HCT116 (cell line): ENCODE measurements around the gene SFXN5. TPM values are rescaled to one million over a fixed set of nuclear protein-coding genes. Genes with fewer than 3 reads are reported as not detected.

Experiments used
- ATAC-seq: fragments of 200-7000 bp; cut with Tn5 transposase; 2 replicates; pipeline ENCODE4 v1.9.1; 2020; ENCODE audit warnings: mild to moderate bottlenecking, moderate library complexity
- BruUV-seq: library from RNA; stranded (reverse); fragments of 400-500 nt; replicated peaks from 2 replicates; lab custom pipeline; 2021; lab: Mats Ljungman, UMichigan
- CTCF ChIA-PET: fragments of 300-600 bp; sonication (Branson Sonifier 250); formaldehyde crosslinking; loops from one replicate; lab custom pipeline; 2021; ENCODE audit warnings: antibody characterized with exemption; lab: Charles Lee
- POLR2A ChIA-PET: fragments of 300-600, 350-600 bp; sonication (Branson Sonifier 250); formaldehyde crosslinking; loops from one replicate; lab custom pipeline; 2021; ENCODE audit warnings: antibody characterized with exemption; lab: Charles Lee
- RAD21 ChIA-PET, 2 experiments: fragments of 300-600 bp; sonication (Branson Sonifier 250); formaldehyde crosslinking; loops; one replicate each; lab custom pipeline; 2023; ENCODE audit warnings: low total read pairs in 2 of 2; ENCODE audit not compliant: uncharacterized antibody in 2 of 2, unreplicated experiment in 2 of 2, low non-redundant PET in 1 of 2; lab: Charles Lee
- DNase-seq: peaks from one replicate; pipeline ENCODE4 v3.0.0-alpha.2; 2010; ENCODE audit warnings: low read depth, low spot score
- H2AFZ ChIP-seq: fragments of 200-600 bp; shearing (Covaris generic), sonication (generic); 2 replicates; pipeline ENCODE4 v1.6.1; 2017; ENCODE audit warnings: low read depth, mixed run types, mixed read lengths, antibody characterized with exemption, low read length; ENCODE audit not compliant: poor library complexity, severe bottlenecking
- H3K27ac ChIP-seq: 2 replicates; pipeline ENCODE4 v1.5.1; 2012; ENCODE audit warnings: low read depth, low read length
- H3K27me3 ChIP-seq: fragments of 200-600 bp; sonication (generic); 2 replicates; pipeline ENCODE4 v1.6.1; 2016; ENCODE audit warnings: mixed run types, low read length, mixed read lengths; ENCODE audit not compliant: insufficient read depth
- H3K36me3 ChIP-seq, 2 experiments: fragments of 200-500 bp in 1 of 2; fragments of 200-600 bp in 1 of 2; sonication (Bioruptor generic) in 1 of 2; sonication (generic) in 1 of 2; 2 replicates each; pipeline versions ENCODE4 v1.5.1 to v1.6.1; 2014 to 2016; ENCODE audit warnings: low read length in 2 of 2, inconsistent platforms in 1 of 2, mixed read lengths in 1 of 2, mixed run types in 1 of 2; ENCODE audit not compliant: insufficient read depth in 2 of 2, control insufficient read depth in 1 of 2
- H3K4me1 ChIP-seq, 2 experiments: fragments of 200-600 bp in 1 of 2; sonication (generic) in 1 of 2; 2 replicates each; pipeline versions ENCODE4 v1.5.1 to v1.6.1; 2012 to 2017; ENCODE audit warnings: low read length in 2 of 2, inconsistent platforms in 1 of 2, mild to moderate bottlenecking in 1 of 2, mixed read lengths in 1 of 2, mixed run types in 1 of 2, moderate library complexity in 1 of 2; ENCODE audit not compliant: insufficient read depth in 2 of 2, control insufficient read depth in 1 of 2
- H3K4me2 ChIP-seq: fragments of 200-600 bp; sonication (generic); 2 replicates; pipeline ENCODE4 v1.6.1; 2017; ENCODE audit warnings: mixed run types, low read length, mixed read lengths
- H3K4me3 ChIP-seq, 2 experiments: fragments of 200-600 bp in 1 of 2; sonication (generic) in 1 of 2; replicated peaks in 1 of 2; 2 replicates each; pipeline ENCODE4 v1.5.1; 2011 to 2016; ENCODE audit warnings: low read length in 2 of 2, control low read depth in 1 of 2, low read depth in 1 of 2, mild to moderate bottlenecking in 1 of 2, mixed read lengths in 1 of 2, mixed run types in 1 of 2
- H3K79me2 ChIP-seq: fragments of 200-600 bp; sonication (generic); 2 replicates; pipeline ENCODE4 v1.6.1; 2017; ENCODE audit warnings: mild to moderate bottlenecking, mixed run types, low read length, moderate library complexity, mixed read lengths; ENCODE audit not compliant: insufficient read depth
- H3K9ac ChIP-seq: fragments of 200-600 bp; sonication (generic); 2 replicates; pipeline ENCODE4 v1.6.1; 2016; ENCODE audit warnings: low read length, mixed read lengths
- H3K9me2 ChIP-seq: fragments of 200-600 bp; sonication (generic), shearing (Covaris generic); 2 replicates; pipeline ENCODE4 v1.6.1; 2017; ENCODE audit warnings: mixed run types, mild to moderate bottlenecking, moderate library complexity; ENCODE audit not compliant: insufficient read depth
- H3K9me3 ChIP-seq, 2 experiments: fragments of 200-500 bp in 1 of 2; fragments of 200-600 bp in 1 of 2; sonication (Bioruptor generic) in 1 of 2; sonication (generic) in 1 of 2; 2 replicates each; pipeline ENCODE4 v1.6.1; 2014 to 2017; ENCODE audit warnings: low read length in 2 of 2, mixed read lengths in 2 of 2, inconsistent platforms in 1 of 2, low read depth in 1 of 2, mild to moderate bottlenecking in 1 of 2, mixed run types in 1 of 2, moderate library complexity in 1 of 2; ENCODE audit not compliant: control insufficient read depth in 1 of 2, insufficient read depth in 1 of 2
- H4K20me1 ChIP-seq: fragments of 200-600 bp; sonication (generic), shearing (Covaris generic); 2 replicates; pipeline ENCODE4 v1.6.1; 2017; ENCODE audit warnings: mixed run types, mild to moderate bottlenecking, moderate library complexity; ENCODE audit not compliant: insufficient read depth
- CEBPB ChIP-seq: IDR thresholded peaks from 2 replicates; pipeline ENCODE4 v1.6.1; 2012; ENCODE audit warnings: low read depth
- ELF1 ChIP-seq: IDR thresholded peaks from 2 replicates; pipeline ENCODE4 v1.6.1; 2012; ENCODE audit warnings: low read depth, borderline replicate concordance
- EZH2 ChIP-seq: fragments of 200-600 bp; sonication (generic); IDR thresholded peaks from 2 replicates; pipeline ENCODE4 v1.6.1; 2017; ENCODE audit warnings: antibody characterized with exemption, mixed run types
- EZH2phosphoT487 ChIP-seq: fragments of 200-600 bp; IDR thresholded peaks from 2 replicates; pipeline ENCODE4 v1.6.1; 2018; ENCODE audit warnings: antibody characterized with exemption, borderline replicate concordance
- FOSL1 ChIP-seq: IDR thresholded peaks from 2 replicates; pipeline ENCODE4 v1.6.1; 2012; ENCODE audit warnings: low read depth
- JUND ChIP-seq: IDR thresholded peaks from 2 replicates; pipeline ENCODE4 v1.6.1; 2012
- POLR2AphosphoS5 ChIP-seq: IDR thresholded peaks from 2 replicates; pipeline ENCODE4 v1.6.1; 2011; ENCODE audit warnings: mild to moderate bottlenecking, low read depth, low read length, moderate library complexity
- SP1 ChIP-seq: IDR thresholded peaks from 2 replicates; pipeline ENCODE4 v1.6.1; 2012; ENCODE audit warnings: low read depth
- TCF7L2 ChIP-seq: IDR thresholded peaks from 2 replicates; pipeline ENCODE4 v1.7.0; 2011; ENCODE audit warnings: borderline replicate concordance, inconsistent platforms; ENCODE audit not compliant: insufficient read depth, insufficient read length; ENCODE audit errors: extremely low read depth
- YY1 ChIP-seq: IDR thresholded peaks from 2 replicates; pipeline ENCODE4 v1.6.1; 2011; ENCODE audit warnings: low read length, low read depth, moderate library complexity, mild to moderate bottlenecking; ENCODE audit not compliant: insufficient replicate concordance; ENCODE audit errors: extremely low read depth
- ZFX ChIP-seq: fragments of 450-650 bp; IDR thresholded peaks from 2 replicates; pipeline ENCODE4 v1.6.1; 2017
- intact Hi-C: fragments of 100-400 bp; cut with micrococcal nuclease; formaldehyde crosslinking; loops from 2 replicates; pipeline ENCODE4 v1.10.0; 2022
- total RNA-seq: library from RNA; stranded (reverse); gene quantifications from one replicate; pipeline ENCODE4 v1.2.1, GENCODE V29; 2021; ENCODE audit not compliant: unreplicated experiment
- TF ChIP-seq, protein P1 (sequence below): IDR thresholded peaks from 2 replicates; pipeline ENCODE4 v1.6.1; 2012; ENCODE audit warnings: low read depth
- TF ChIP-seq, protein P2 (sequence below): IDR thresholded peaks from 2 replicates; pipeline ENCODE4 v1.6.1; 2012

Gene SFXN5
- total RNA-seq, 1 experiment from 2014 or later: 10.0 TPM

- TF ChIP-seq, protein P1, sequence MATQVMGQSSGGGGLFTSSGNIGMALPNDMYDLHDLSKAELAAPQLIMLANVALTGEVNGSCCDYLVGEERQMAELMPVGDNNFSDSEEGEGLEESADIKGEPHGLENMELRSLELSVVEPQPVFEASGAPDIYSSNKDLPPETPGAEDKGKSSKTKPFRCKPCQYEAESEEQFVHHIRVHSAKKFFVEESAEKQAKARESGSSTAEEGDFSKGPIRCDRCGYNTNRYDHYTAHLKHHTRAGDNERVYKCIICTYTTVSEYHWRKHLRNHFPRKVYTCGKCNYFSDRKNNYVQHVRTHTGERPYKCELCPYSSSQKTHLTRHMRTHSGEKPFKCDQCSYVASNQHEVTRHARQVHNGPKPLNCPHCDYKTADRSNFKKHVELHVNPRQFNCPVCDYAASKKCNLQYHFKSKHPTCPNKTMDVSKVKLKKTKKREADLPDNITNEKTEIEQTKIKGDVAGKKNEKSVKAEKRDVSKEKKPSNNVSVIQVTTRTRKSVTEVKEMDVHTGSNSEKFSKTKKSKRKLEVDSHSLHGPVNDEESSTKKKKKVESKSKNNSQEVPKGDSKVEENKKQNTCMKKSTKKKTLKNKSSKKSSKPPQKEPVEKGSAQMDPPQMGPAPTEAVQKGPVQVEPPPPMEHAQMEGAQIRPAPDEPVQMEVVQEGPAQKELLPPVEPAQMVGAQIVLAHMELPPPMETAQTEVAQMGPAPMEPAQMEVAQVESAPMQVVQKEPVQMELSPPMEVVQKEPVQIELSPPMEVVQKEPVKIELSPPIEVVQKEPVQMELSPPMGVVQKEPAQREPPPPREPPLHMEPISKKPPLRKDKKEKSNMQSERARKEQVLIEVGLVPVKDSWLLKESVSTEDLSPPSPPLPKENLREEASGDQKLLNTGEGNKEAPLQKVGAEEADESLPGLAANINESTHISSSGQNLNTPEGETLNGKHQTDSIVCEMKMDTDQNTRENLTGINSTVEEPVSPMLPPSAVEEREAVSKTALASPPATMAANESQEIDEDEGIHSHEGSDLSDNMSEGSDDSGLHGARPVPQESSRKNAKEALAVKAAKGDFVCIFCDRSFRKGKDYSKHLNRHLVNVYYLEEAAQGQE: no peak
- TF ChIP-seq CEBPB: no peak
- no peak for TF ChIP-seq ZFX
- no peak for ATAC-seq
- DNase-seq: no peak
- Histone ChIP-seq H3K9me2 (no peaks in the 10 kb centered on the region), H3K36me3 (no peaks in the 10 kb centered on the region), H3K27me3 (peaks cover 15% of the 10 kb centered on the region; the same call in 1 of the 2 replicates), H3K9ac (peak overlapping the region; percentile 45), H2AFZ (peak overlapping the region; percentile 45), H3K4me2 (peak overlapping the region; percentile 77), H3K4me1 (peaks cover 12 to 28% of the 10 kb centered on the region in 2 experiments), H4K20me1 (no peaks in the 10 kb centered on the region), H3K79me2 (no peaks in the 10 kb centered on the region), H3K27ac (no peak overlapping the region), H3K9me3 (no peaks in the 10 kb centered on the region), H3K4me3 (peak overlapping the region; percentile 53 to 55)
- POLR2A ChIA-PET: no interaction called here
- RAD21 ChIA-PET: no interaction called here
- CTCF ChIA-PET: no interaction called here
- intact Hi-C loops: no loop called here
- no TSS peak for BruUV-seq
Measured at GRCh38 chr2:72915320-72915906, 156.1 kb downstream of the SFXN5 start.

DNA sequence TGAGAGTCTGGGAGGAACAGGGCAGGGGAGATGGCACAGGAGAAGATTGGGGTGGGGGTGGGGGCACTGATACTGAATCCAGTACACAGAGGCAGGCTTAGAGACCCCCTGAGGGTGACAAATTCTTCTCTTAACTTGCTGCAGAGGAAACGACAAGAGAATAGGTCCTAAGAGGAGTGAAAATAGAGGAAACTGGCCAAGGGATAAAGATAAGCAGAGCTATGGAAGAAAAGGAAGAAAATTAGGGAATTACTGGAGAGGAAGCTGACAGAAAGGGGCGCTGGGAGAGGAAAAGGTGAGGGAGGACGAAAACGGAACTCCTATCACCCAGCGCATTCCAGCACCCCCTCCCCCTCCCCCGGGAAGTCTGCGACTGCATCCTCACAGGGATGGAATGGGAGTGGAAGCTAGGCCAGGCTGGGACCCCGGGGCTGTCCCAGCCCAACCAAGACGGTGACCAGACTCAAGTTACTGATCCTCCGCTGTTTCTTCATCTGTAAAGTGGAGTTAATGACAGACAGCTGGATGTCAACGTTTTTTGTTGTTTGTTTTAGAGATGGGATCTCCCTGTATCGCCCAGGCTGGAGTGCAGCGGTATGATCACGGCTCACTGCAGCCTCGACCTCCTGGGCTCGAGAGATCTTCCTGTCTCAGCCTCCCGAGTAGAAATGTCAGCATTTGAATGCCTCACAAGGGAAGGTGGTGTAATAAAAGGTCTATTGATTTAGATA, 156.8 kb downstream of the SFXN5 start:
- Histone ChIP-seq H3K27ac (no peak overlapping the region), H3K4me1 (peaks cover 12 to 28% of the 10 kb centered on the region in 2 experiments), H3K9ac (no peak overlapping the region), H4K20me1 (no peaks in the 10 kb centered on the region), H3K9me3 (no peaks in the 10 kb centered on the region), H3K9me2 (no peaks in the 10 kb centered on the region)
- intact Hi-C loops: no loop called here
- POLR2A ChIA-PET: no interaction called here
- BruUV-seq: no TSS peak
- DNase-seq (no peak), ATAC-seq (no peak)
- TF ChIP-seq POLR2AphosphoS5 (no peak), EZH2 (no peak), JUND (no peak), SP1 (no peak), ELF1 (no peak), EZH2phosphoT487 (no peak), TCF7L2 (no peak), FOSL1 (no peak), YY1 (no peak)
- TF ChIP-seq, protein P2, sequence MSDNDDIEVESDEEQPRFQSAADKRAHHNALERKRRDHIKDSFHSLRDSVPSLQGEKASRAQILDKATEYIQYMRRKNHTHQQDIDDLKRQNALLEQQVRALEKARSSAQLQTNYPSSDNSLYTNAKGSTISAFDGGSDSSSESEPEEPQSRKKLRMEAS: no peak
- TF ChIP-seq, all 23 proteins: peak for 0
- Histone ChIP-seq H3K36me3 (no peaks in the 10 kb centered on the region), H3K27me3 (peaks cover 17% of the 10 kb centered on the region; the same call in 1 of the 2 replicates), H3K4me3 (no peak overlapping the region), H2AFZ (no peak overlapping the region), H3K4me2 (peak overlapping the region; percentile 77), H3K79me2 (no peaks in the 10 kb centered on the region)
- RAD21 ChIA-PET: no interaction called here
- CTCF ChIA-PET: no interaction called here
